Measurements from ENCODE around the gene CLBA1. TPM values are rescaled to one million over a fixed set of nuclear protein-coding genes. Genes with fewer than 3 reads are reported as not detected.

CLBA1 gene
- total RNA-seq, 1 donor from 2014 or later: 2.4 TPM

- Histone ChIP-seq H3K36me3 (no peaks in the 10 kb centered on the region), H3K27me3 (ENCODE audit: low read depth) (peaks cover 35% of the 10 kb centered on the region), H3K27ac (replicated peaks) (peak overlapping the region; percentile 83), H3K4me3 (peak overlapping the region; percentile 60), H3K9me3 (replicated peaks) (no peaks in the 10 kb centered on the region), H3K4me1 (peaks cover 58% of the 10 kb centered on the region)
- intact Hi-C loops (cut with micrococcal nuclease): no loop called here
- TF ChIP-seq CTCF (IDR thresholded peaks at IDR 0.05; ENCODE audit: borderline replicate concordance): no peak
- DNase-seq: no peak
These were observed 16.8 kb upstream of the CLBA1 start for GRCh38 chr14:104968541-104969401.

GRCh38 chr14:104969741-104970230 lies 15.8 kb upstream of the CLBA1 start:
- H3K9me3 ChIP-seq (replicated peaks): no peaks in the 10 kb centered on the region
- peaks cover 39% of the 10 kb centered on the region for H3K27me3 ChIP-seq (ENCODE audit: low read depth)
- H3K4me3 ChIP-seq: peak overlapping the region; percentile 42
- no peak for TF ChIP-seq CTCF (IDR thresholded peaks at IDR 0.05; ENCODE audit: borderline replicate concordance)
- H3K36me3 ChIP-seq: no peaks in the 10 kb centered on the region
- intact Hi-C loops (cut with micrococcal nuclease): loop anchor here (10.0 kb wide), 1 partner anchor 65 kb away; no protein-coding TSS in a partner anchor
- no peak for DNase-seq
- H3K4me1 ChIP-seq: peaks cover 68% of the 10 kb centered on the region
- peak overlapping the region; percentile 86 for H3K27ac ChIP-seq (replicated peaks)

GRCh38 chr14:104970231-104971068 lies 15.1 kb upstream of the CLBA1 start:
- Histone ChIP-seq H3K36me3 (no peaks in the 10 kb centered on the region), H3K9me3 (replicated peaks) (no peaks in the 10 kb centered on the region), H3K4me1 (peaks cover 75% of the 10 kb centered on the region), H3K27me3 (ENCODE audit: low read depth) (peaks cover 45% of the 10 kb centered on the region), H3K27ac (replicated peaks) (peak overlapping the region; percentile 86), H3K4me3 (peak overlapping the region; percentile 42)
- no peak for TF ChIP-seq CTCF (IDR thresholded peaks at IDR 0.05; ENCODE audit: borderline replicate concordance)
- peak; percentile 64 for DNase-seq
- intact Hi-C loops (cut with micrococcal nuclease): loop anchor here (10.0 kb wide), 1 partner anchor 64 kb away; no protein-coding TSS in a partner anchor

- peak; percentile 8 for DNase-seq
- intact Hi-C loops (cut with micrococcal nuclease): loop anchor here (10.0 kb wide), 1 partner anchor 63 kb away; no protein-coding TSS in a partner anchor
These were observed 13.9 kb upstream of the CLBA1 start for GRCh38 chr14:104971447-104972240.

More at GRCh38 chr14:104971447-104972240, 13.9 kb upstream of the CLBA1 start:
- Histone ChIP-seq H3K36me3 (no peaks in the 10 kb centered on the region), H3K4me1 (peaks cover 86% of the 10 kb centered on the region), H3K4me3 (no peak overlapping the region), H3K9me3 (replicated peaks) (no peaks in the 10 kb centered on the region), H3K27me3 (ENCODE audit: low read depth) (peaks cover 43% of the 10 kb centered on the region), H3K27ac (replicated peaks) (peak overlapping the region; percentile 86)
- TF ChIP-seq CTCF (IDR thresholded peaks at IDR 0.05; ENCODE audit: borderline replicate concordance): no peak

All from left ventricle myocardium inferior (tissue), 1 donor.